OCI-M1 (cell line): ENCODE results near the gene SIAH1.
A peak's percentile ranks its signal among the peaks of the same experiment; 100 is the strongest.
"Not testable (repeated sequence)": the region's sequence is repeated elsewhere in the genome, so short reads cannot be mapped to it uniquely, and the experiment has no call there.

Experiments used
- DNase-seq: peaks from one replicate; lab custom pipeline; 2025; lab: John Stamatoyannopoulos, UW

Gene SIAH1

DNA sequence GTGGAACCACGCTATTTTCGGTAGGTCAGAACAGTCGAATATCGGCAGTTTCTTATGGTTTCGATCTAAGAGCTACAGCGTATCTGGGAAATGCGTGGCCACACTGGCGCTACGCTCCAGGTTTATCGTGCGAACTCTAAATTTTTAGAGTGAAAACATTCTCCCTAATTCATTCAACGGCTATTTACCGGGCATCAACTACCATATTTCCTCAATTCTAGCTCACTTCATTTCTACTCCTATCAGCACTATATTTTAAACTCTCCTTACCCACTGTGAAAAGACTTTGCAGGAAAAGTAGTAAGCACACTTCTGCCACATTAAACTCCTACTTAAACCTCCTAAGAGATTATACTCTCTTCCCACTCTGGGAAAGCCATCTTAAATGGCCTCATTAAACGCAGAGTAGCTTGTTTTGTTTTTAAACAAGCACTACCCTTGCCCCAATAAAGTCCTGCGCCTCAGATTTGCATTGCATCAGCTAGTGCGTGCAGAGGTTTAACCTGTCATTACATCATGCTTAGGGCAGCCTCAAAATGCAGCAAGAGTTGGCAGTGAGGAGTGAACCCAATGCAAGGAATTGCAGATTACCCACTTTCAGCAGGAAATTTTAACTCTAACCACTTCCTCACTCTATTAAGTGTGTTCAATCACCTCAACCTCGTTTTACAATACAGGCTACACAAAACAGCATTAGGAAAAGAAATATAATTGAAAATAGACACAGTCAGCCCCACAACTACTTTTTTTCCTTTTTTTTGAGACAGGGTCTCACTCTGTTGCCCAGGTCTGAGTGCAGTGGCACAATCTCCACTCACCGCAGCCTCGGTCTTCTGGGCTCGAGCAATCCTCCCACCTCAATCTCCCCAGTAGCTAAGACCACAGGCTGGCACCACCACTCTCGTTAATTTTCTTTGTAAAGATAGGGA is 18.8 kb downstream of the SIAH1 start:
- DNase-seq = peak; percentile 88

GRCh38 chr16:48365601-48366164 is 19.5 kb downstream of the SIAH1 start:
- peak; percentile 89 for DNase-seq

- no peak for DNase-seq
Measured at GRCh38 chr16:48365025-48365600, 20.1 kb downstream of the SIAH1 start.

- no peak for DNase-seq
Measured at GRCh38 chr16:48361540-48362144, 23.6 kb downstream of the SIAH1 start.

DNA sequence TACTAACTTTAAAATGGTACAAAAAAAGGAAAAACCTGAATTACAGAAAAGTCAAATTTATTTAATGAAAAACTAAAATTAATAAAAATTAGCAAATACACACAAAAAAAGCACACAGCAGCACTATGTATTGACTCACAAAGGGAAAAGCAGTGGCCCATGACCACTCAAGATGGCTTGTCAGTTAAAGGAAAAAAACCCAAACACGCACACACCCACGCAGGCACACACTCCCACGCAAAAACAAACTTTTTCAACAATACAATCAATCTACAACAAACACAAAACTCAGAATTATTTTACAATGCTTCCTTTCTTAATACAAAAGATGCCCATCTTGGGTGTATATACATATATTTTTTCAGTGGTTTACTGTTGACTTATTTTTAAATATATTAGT is 24.2 kb downstream of the SIAH1 start:
- DNase-seq = no peak

- DNase-seq = no peak
Measured at GRCh38 chr16:48359983-48360382, 25.2 kb downstream of the SIAH1 start.

DNA sequence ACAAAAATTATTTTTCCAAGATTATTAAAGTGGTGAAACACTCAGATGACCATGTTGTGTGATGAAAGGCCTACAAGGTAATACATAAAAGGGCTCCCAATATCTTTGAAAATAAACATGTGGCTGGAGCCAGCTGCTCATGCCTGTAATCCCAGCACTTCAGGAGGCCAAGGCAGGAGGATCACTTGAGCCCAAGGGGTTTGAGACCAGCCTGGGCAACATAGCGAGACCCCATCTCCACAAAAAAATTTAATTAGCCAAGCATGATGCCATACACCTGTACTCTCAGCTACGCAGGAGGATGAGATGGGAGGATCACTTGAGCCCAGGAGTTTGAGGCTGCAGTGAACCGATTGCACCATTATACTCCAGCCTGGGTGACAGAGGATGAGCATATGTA is 26.8 kb downstream of the SIAH1 start:
- no peak for DNase-seq

- no peak for DNase-seq
Measured at GRCh38 chr16:48356633-48357376, 28.4 kb downstream of the SIAH1 start.

DNA sequence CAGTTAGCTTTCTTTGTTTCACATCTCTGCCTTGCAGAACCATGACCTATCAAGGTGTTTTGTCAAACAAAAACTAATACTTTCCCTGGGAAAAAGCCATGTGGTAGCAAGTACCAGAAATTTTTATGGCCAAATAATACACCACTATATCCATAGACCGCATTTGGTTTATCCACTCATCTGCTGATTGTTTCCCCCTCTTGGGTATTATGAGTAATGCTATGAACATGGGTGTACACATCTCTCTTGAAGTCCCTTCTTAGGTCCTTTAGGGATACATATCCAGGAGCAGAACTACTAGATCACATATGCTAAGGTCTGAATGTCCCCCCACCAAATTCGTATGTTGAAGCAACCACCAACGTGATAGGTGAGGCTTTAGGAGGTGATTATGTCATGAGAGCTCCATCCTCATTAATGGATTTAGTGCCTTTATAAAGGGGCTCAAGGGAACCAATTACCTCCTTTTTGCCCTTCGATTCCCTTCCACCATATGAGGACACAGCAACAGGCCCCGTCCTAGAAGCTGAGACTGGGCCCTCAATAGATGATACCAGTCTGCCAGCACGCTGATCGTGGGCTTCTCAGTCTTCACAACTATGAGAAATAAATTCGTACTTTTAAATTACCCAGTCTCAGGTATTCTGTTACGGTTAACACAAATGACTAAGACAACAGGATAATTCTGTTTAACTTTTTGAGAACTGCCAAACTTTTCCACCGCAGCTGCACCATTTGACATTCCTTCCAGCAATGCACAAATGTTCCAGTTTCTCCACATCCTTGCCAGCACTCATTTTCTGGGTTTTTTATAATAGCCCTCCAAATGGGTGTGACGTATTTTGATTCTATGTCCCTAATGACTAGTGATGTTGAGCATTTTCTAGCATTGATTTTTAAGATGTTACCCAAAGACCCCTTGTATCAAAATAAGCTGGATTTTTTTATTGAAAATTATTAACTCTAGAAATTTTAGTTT is 30.0 kb downstream of the SIAH1 start:
- DNase-seq = no peak

DNA sequence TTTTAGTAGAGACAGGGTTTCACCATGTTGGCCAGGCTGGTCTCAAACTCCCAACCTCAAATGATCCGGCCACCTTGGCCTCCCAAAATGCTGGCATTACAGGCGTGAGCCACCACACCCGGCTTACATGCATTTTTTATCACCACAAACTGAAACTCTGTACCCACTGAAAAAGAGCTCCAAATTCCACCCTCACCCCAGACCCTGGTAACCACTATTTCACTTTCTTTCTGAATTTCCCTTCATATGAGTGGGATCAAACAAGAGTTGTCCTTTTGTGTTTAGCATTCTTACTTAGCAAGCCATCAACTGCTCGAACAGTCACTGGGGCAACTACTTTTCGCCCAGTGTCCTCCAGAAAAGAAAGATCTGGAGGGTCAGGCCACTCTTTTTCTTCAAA is 30.8 kb downstream of the SIAH1 start:
- not testable (repeated sequence) for DNase-seq

DNA sequence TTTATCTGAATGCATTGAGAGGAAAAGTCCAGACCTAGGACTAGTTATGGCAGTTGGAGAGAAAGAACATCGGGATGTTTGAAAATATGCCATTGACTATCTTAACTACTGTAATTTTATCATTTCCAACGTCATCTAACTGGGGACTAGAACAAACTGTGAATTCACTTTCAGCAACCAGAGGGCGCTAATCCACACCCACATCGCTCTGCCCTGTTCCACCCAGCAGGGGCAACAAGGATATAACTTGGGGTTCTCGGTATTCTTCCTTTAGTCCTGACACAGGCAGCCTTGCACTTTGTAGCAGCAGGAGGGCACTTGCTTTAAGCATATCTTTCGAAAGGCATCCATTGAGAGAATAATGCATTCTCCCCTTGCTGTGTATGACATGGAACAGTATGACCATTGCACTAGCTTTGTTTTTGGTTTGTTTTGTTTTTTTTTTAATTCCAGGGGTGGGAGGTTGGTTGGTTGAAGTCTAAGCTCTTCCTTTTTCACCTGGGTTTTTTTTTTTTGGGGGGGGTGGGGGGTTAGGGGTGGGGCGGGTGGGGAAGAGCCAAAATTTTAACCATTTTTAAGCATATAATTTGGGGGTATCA is 31.5 kb downstream of the SIAH1 start:
- peak; percentile 81 for DNase-seq

DNA sequence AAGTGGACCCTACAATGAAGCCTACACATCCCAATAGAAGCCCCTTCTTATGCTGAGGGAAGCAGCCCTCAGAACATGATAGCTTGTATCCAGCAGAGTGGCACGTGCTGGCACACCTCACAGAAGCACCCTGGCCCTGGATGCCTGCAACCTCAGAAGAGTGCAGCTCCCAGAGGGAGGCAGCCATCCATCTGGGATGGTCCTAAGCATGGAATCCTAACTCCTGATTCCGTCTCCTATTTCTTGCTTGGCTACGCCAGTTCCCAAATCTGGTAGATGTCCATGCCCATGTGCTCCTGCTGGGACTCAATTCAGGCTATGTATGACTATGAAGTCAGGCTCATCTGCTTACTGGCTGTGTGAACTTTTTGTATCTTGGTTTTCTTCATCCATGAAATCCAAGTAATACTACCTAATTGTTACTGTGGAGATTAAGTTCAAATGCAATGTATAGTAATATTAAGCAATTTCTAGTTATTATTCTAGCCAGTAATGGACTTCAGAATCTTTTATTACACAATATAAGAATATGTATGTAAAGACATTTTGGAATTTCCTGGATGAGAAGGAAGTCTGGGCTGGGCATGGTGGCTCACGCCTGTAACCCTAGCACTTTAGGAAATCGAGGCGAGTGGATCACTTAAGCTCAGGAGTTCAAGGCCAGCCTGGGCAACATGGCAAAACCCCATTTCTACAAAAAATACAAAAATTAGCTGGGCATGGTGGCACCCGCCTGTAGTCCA is 32.4 kb downstream of the SIAH1 start:
- no peak for DNase-seq

DNA sequence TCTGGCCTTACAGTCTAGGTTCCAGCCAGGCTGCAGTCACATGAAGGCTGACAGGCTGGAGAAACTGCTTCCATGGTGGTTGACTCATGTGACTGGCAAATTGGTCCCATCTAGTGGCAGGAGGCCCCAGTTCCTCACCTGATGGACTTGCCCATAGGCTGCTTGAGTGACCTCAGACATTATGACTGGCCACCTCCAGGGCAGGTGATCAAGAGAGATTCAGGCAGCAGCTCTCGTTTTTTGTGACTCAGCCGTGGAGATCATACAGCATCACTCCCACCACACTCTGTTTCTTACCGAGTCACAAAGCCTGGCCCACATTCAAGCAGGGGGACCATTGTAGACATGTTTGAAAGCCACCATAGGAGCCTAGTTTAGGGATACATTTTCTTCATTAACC is 34.5 kb downstream of the SIAH1 start:
- DNase-seq = no peak

GRCh38 chr16:48347980-48348379 is 37.2 kb downstream of the SIAH1 start:
- DNase-seq = no peak

GRCh38 chr16:48347191-48347865 is 37.9 kb downstream of the SIAH1 start:
- DNase-seq = peak; percentile 3

- DNase-seq = no peak
Measured at GRCh38 chr16:48342591-48342990, 42.6 kb downstream of the SIAH1 start.

GRCh38 chr16:48340054-48340453 is 45.2 kb downstream of the SIAH1 start:
- no peak for DNase-seq

GRCh38 chr16:48335961-48336360 is 49.3 kb downstream of the SIAH1 start:
- DNase-seq = no peak

- no peak for DNase-seq
Measured at GRCh38 chr16:48334325-48334724, 50.9 kb downstream of the SIAH1 start.
